Mucosa of descending colon (tissue), 3 donors: ENCODE results near the gene IFNAR2. TPM values are rescaled to one million over a fixed set of nuclear protein-coding genes. Genes with fewer than 3 reads are reported as not detected.

ENCODE experiments used
- ATAC-seq: fragments of 200-7000 bp; cut with Tn5 transposase; one replicate; pipeline ENCODE4 v1.9.1; 2020; ENCODE audit warnings: mild to moderate bottlenecking, moderate library complexity
- DNase-seq, 3 donors: peaks; one replicate each; pipeline ENCODE4 v3.0.0-alpha.2; 2020
- H3K36me3 ChIP-seq: fragments of 200-600 bp; one replicate; pipeline ENCODE4 v1.8.0; 2021; ENCODE audit warnings: low read depth, mild to moderate bottlenecking
- H3K4me1 ChIP-seq: fragments of 200-600 bp; one replicate; pipeline ENCODE4 v1.8.0; 2021; ENCODE audit warnings: low read depth, mild to moderate bottlenecking
- H3K4me3 ChIP-seq: fragments of 200-600 bp; one replicate; pipeline ENCODE4 v1.8.0; 2021; ENCODE audit warnings: mild to moderate bottlenecking
- H3K9me3 ChIP-seq: fragments of 200-600 bp; one replicate; pipeline ENCODE4 v1.8.0; 2021; ENCODE audit warnings: mild to moderate bottlenecking
- intact Hi-C, 2 donors: fragments of 100-400 bp; cut with DNase I in 1 of 2; cut with micrococcal nuclease in 1 of 2; formaldehyde crosslinking; loops; one replicate each; pipeline versions ENCODE4 v1.11.0 to v1.11.1; 2022; cut with DNase I, micrococcal nuclease
- long read RNA-seq, 2 donors: library from polyadenylated mRNA; unstranded; transcript quantifications; one replicate each; pipeline ENCODE4 v2.0.0, GENCODE V29; 2019 to 2021
- total RNA-seq, 3 donors: library from RNA; stranded (reverse); fragmentation: NEBNext Ultra II Directional in 2 of 3; extraction: Animal tissue kit (Norgen Biotek cat#: 25700) in 2 of 3; gene quantifications; one replicate each; pipeline versions ENCODE4 v1.2.1 to v1.2.4, GENCODE V29; 2021 to 2023
- TF ChIP-seq, protein P1 (sequence below): fragments of 200-600 bp; IDR thresholded peaks from one replicate; pipeline ENCODE4 v1.8.0; 2022; ENCODE audit warnings: antibody characterized with exemption, mild to moderate bottlenecking
- donor health status: DM: no; HTN: no; CAD: no; lungs with moderate emphysema.
- donor health status: DM: no; HTN: no; CAD: no.
- donor health status: DM: no; HTN: yes; CAD: no.

Gene IFNAR2
- total RNA-seq = 10 to 100 TPM; 11.9 to 20.5 (median 18.2) TPM
- long read RNA-seq, donor 1, full-length matches to known transcripts = 9 of 11 reads
- long read RNA-seq, donor 1, partial matches to known transcripts = 0 of 11 reads
- long read RNA-seq, donor 1, other reads (novel, unspliced or antisense) = 2 of 11 reads
- long read RNA-seq, donor 2, full-length matches to known transcripts = 10 of 17 reads
- long read RNA-seq, donor 2, partial matches to known transcripts = 1 of 17 reads
- long read RNA-seq, donor 2, other reads (novel, unspliced or antisense) = 6 of 17 reads

DNA sequence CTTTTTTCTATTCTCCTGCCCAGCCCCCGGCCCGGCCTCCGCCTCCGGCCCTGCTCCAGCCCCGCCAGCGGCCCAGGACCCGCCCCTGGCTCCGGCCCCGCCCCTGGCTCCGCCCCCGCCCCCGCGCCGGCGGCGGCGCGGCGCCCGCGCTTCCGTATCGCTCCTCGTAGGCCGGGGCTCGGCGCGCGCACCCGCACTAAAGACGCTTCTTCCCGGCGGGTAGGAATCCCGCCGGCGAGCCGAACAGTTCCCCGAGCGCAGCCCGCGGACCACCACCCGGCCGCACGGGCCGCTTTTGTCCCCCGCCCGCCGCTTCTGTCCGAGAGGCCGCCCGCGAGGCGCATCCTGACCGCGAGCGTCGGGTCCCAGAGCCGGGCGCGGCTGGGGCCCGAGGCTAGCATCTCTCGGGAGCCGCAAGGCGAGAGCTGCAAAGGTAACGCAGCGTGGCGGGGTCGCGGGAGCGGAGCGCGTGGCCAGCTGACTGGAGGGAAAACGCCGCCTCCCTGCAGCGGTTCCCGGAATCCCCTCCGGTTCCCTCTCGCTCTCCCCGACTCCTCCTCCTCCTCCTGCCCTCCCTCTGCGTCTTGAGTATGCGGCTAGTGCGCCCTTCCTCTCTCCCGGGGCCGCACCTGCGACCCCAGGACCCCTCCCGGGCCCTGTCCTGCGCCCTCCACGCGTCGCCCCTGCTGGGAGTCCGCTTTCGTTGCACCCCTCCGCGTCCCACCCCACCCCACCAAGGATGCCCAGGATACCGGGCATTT, at the start of gene IFNAR2:
Gene IFNAR2 (plus strand): TSS at position 155 of the 761 bp plus-strand sequence. CDS start 11,985 bp downstream, outside the sequence.
- peaks cover 10% of the 10 kb centered on the region for H3K4me1 ChIP-seq
- ATAC-seq = peak; percentile 96
- intact Hi-C loops = no loop called here
- peak within 1 kb of the TSS; percentile 82 for H3K4me3 ChIP-seq
- H3K9me3 ChIP-seq = no peaks in the 10 kb centered on the region
- peak; percentile 84 to 89 (median 88) for DNase-seq
- TF ChIP-seq, protein P1, sequence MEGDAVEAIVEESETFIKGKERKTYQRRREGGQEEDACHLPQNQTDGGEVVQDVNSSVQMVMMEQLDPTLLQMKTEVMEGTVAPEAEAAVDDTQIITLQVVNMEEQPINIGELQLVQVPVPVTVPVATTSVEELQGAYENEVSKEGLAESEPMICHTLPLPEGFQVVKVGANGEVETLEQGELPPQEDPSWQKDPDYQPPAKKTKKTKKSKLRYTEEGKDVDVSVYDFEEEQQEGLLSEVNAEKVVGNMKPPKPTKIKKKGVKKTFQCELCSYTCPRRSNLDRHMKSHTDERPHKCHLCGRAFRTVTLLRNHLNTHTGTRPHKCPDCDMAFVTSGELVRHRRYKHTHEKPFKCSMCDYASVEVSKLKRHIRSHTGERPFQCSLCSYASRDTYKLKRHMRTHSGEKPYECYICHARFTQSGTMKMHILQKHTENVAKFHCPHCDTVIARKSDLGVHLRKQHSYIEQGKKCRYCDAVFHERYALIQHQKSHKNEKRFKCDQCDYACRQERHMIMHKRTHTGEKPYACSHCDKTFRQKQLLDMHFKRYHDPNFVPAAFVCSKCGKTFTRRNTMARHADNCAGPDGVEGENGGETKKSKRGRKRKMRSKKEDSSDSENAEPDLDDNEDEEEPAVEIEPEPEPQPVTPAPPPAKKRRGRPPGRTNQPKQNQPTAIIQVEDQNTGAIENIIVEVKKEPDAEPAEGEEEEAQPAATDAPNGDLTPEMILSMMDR = no peak
- H3K36me3 ChIP-seq = no peaks in the 10 kb centered on the region

DNA sequence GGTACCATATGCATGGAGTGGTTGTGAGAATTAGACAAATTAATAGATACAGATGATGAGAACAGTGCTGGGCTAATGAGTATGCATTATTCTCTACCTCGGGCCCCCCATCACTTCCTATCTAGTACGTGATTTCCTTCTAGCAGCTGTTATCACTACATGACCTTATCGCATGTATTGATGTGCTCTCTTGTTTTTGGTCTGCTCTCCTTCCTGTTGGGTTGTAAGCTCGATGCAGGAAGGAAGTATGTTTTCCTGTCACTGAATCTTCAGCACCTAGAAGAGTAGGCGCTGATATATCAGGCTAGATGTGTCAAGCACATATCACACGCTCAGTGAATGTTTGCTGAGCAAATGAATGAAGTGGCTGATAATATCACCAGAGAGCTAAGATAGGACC, 43.9 kb upstream of the IFNAR2 start:
- H3K4me3 ChIP-seq = no peak overlapping the region
- no peak for DNase-seq
- ATAC-seq = peak; percentile 73
- no peaks in the 10 kb centered on the region for H3K36me3 ChIP-seq
- TF ChIP-seq, protein P1 = no peak
- H3K9me3 ChIP-seq = no peaks in the 10 kb centered on the region
- intact Hi-C loops = no loop called here
- no peaks in the 10 kb centered on the region for H3K4me1 ChIP-seq

DNA sequence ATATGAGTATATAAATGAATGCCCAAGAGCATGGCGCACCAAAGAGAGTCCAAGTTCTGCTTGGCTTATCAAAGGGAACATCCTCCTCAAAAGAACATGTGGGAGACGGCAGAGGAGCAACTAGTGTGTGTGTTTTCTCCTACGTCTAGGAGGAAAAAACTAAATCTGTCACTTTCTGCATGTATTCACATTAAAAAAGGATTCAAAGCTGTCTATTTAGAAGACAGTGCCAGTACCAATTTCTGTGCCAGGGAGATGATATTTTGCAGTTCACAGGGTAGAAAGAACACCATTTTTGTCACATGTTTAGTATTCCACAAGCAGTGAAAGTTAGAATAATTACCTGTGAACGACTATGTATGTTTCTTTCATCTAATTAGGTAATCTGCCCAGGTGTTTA, 42.5 kb upstream of the IFNAR2 start:
- ATAC-seq = no peak
- TF ChIP-seq, protein P1 = no peak
- DNase-seq = no peak
- Histone ChIP-seq H3K9me3 (no peaks in the 10 kb centered on the region), H3K36me3 (no peaks in the 10 kb centered on the region), H3K4me1 (no peaks in the 10 kb centered on the region), H3K4me3 (no peak overlapping the region)
- intact Hi-C loops = no loop called here

DNA sequence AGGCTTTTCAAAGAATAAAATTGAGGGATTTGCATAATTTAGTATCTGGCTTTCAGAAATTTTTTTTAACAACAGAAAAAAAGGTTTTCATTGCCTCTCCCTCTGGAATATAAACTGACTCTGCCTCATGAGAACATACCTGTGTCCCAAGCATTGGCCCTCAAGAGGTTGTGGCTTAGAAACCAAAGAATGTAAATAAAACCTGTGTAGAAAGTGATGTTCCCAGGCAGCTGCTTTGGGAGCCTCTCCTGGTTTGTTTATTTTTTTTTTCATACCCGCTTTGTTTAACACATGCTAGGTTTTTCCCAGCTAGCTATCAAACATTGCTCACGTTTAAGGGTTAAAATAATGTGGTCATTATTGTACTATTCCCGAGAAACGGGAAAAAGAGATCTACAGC, 40.5 kb upstream of the IFNAR2 start:
- TF ChIP-seq, protein P1 = no peak
- intact Hi-C loops = no loop called here
- ATAC-seq (no peak), DNase-seq (no peak)
- Histone ChIP-seq H3K4me3 (no peak overlapping the region), H3K36me3 (no peaks in the 10 kb centered on the region), H3K9me3 (no peaks in the 10 kb centered on the region), H3K4me1 (no peaks in the 10 kb centered on the region)

DNA sequence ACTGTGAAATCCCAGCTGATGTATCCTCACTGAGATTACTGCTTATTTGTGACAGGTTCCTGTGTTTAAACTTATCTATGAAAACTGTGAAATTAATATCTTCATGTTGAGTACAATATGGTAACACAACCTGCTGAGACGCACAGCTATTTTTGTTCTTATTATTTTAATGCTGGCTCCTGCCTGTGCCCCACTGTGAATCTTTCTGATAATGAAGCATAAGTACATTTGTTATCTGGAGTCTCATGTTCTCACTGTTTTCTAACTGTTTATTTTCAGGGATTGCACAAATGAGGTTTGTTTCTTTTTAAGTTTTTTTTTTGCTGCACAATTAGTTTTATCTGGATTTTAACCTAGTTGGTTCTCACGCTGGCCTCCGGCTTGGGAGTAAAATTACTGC, 39.9 kb upstream of the IFNAR2 start:
- intact Hi-C loops = loop anchor here (10.0 kb wide), 2 partner anchors 165 to 355 kb away; no protein-coding TSS in a partner anchor
- DNase-seq = no peak
- Histone ChIP-seq H3K4me1 (no peaks in the 10 kb centered on the region), H3K9me3 (no peaks in the 10 kb centered on the region), H3K4me3 (no peak overlapping the region), H3K36me3 (no peaks in the 10 kb centered on the region)
- TF ChIP-seq, protein P1 = no peak
- ATAC-seq = no peak
